MG63 (cell line): ENCODE data around the gene NLRP4. TPM values are rescaled to one million over a fixed set of nuclear protein-coding genes. Genes with fewer than 3 reads are reported as not detected.
A peak's percentile ranks its signal among the peaks of the same experiment; 100 is the strongest.

Source experiments
- DNase-seq: peaks from one replicate; pipeline ENCODE4 v3.0.0-alpha.2; 2020
- H3K27me3 ChIP-seq: fragments of 250-450 bp; sonication (Bioruptor Pico); 2 replicates; pipeline ENCODE4 v1.5.1; 2020; ENCODE audit warnings: mild to moderate bottlenecking, moderate library complexity
- H3K36me3 ChIP-seq: fragments of 250-450 bp; sonication (Bioruptor Pico); 2 replicates; pipeline ENCODE4 v1.5.1; 2020; ENCODE audit warnings: mild to moderate bottlenecking, moderate library complexity
- H3K4me3 ChIP-seq: fragments of 250-450 bp; sonication (Bioruptor Pico); 2 replicates; pipeline ENCODE4 v1.5.1; 2020; ENCODE audit warnings: mild to moderate bottlenecking, moderate library complexity
- H3K9me3 ChIP-seq: fragments of 250-450 bp; sonication (Bioruptor Pico); 2 replicates; pipeline ENCODE4 v1.5.1; 2020; ENCODE audit warnings: mild to moderate bottlenecking, moderate library complexity
- total RNA-seq: library from RNA; depleted of rRNA; stranded (reverse); fragments of >200 nt; shearing (Covaris generic); gene quantifications from 2 replicates; pipeline ENCODE4 v1.2.3, GENCODE V29; 2014; ENCODE audit warnings: low replicate concordance; rRNA removed

Gene NLRP4, protein sequence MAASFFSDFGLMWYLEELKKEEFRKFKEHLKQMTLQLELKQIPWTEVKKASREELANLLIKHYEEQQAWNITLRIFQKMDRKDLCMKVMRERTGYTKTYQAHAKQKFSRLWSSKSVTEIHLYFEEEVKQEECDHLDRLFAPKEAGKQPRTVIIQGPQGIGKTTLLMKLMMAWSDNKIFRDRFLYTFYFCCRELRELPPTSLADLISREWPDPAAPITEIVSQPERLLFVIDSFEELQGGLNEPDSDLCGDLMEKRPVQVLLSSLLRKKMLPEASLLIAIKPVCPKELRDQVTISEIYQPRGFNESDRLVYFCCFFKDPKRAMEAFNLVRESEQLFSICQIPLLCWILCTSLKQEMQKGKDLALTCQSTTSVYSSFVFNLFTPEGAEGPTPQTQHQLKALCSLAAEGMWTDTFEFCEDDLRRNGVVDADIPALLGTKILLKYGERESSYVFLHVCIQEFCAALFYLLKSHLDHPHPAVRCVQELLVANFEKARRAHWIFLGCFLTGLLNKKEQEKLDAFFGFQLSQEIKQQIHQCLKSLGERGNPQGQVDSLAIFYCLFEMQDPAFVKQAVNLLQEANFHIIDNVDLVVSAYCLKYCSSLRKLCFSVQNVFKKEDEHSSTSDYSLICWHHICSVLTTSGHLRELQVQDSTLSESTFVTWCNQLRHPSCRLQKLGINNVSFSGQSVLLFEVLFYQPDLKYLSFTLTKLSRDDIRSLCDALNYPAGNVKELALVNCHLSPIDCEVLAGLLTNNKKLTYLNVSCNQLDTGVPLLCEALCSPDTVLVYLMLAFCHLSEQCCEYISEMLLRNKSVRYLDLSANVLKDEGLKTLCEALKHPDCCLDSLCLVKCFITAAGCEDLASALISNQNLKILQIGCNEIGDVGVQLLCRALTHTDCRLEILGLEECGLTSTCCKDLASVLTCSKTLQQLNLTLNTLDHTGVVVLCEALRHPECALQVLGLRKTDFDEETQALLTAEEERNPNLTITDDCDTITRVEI
- not detected in 2 replicates for total RNA-seq

DNA sequence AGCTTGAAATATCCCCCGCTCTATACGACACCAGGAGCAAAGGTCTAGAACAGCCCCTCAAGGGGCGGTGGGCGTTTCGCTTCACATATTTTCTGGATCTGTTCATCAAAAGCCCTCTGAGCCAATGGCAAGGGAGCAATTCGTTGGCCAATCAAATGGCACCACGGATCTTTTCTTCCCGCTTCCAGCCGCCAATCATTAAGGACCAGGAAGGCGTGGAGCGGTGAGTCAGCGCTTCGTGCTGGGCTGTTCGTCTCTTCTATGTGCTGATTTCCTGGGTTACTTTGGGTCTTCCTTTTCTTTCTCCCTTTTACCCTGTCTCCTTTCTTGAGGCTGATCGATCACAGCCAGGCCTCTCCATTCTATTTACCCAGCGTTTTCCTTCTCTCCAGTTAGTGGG lies at the start of gene NLRP4:
Gene NLRP4 (plus strand): TSS at position 201 of the 400 bp plus-strand sequence. CDS start 15,541 bp downstream, outside the sequence.
- no peak for DNase-seq
- Histone ChIP-seq H3K27me3 (no peaks in the 10 kb centered on the region; the same call in 1 of the 2 replicates), H3K4me3 (no peak within 1 kb of the TSS), H3K9me3 (no peaks in the 10 kb centered on the region), H3K36me3 (no peaks in the 10 kb centered on the region)

- no peak overlapping the region for H3K4me3 ChIP-seq
- no peaks in the 10 kb centered on the region for H3K36me3 ChIP-seq
- H3K27me3 ChIP-seq: peaks cover 2% of the 10 kb centered on the region; the same call in 1 of the 2 replicates
- peaks cover 4% of the 10 kb centered on the region; the same call in 1 of the 2 replicates for H3K9me3 ChIP-seq
- no peak for DNase-seq
Observed at GRCh38 chr19:55795021-55795420, 41.3 kb upstream of the NLRP4 start.

DNA sequence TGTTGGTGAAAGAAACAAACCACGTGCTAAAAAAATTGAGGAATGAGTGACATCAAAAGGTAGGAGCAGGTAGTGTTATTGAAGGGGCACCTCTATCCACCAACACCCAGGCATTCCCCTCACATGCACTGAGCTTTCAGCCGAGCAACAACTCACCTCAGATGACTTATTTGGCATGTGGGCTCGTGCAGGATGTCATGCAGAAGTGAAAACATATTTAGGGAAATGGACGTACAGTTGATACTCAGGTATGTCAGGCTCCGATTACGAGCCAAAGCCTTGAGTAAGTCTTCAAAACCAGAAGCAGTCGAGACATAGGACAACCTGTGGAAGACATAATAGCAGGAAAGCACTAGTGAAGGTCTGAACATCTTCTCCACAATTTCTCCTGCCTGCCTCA lies 34.9 kb upstream of the NLRP4 start:
- Histone ChIP-seq H3K36me3 (no peaks in the 10 kb centered on the region), H3K9me3 (no peaks in the 10 kb centered on the region; the same call in 1 of the 2 replicates), H3K27me3 (peaks cover 2% of the 10 kb centered on the region; the same call in 1 of the 2 replicates), H3K4me3 (no peak overlapping the region)
- DNase-seq: no peak

- peaks cover 2% of the 10 kb centered on the region; the same call in 1 of the 2 replicates for H3K27me3 ChIP-seq
Observed at GRCh38 chr19:55802281-55802680, 34.1 kb upstream of the NLRP4 start.

GRCh38 chr19:55809381-55810058 lies 26.8 kb upstream of the NLRP4 start:
- Histone ChIP-seq H3K9me3 (no peaks in the 10 kb centered on the region; the same call in 1 of the 2 replicates), H3K27me3 (peaks cover 7% of the 10 kb centered on the region), H3K36me3 (no peaks in the 10 kb centered on the region), H3K4me3 (no peak overlapping the region)
- peak; percentile 72 for DNase-seq

More at GRCh38 chr19:55802281-55802680, 34.1 kb upstream of the NLRP4 start:
- Histone ChIP-seq H3K4me3 (no peak overlapping the region), H3K36me3 (no peaks in the 10 kb centered on the region), H3K9me3 (no peaks in the 10 kb centered on the region; the same call in 1 of the 2 replicates)
- DNase-seq: no peak

GRCh38 chr19:55811340-55811739 lies 25.0 kb upstream of the NLRP4 start:
- DNase-seq: no peak
- Histone ChIP-seq H3K36me3 (no peaks in the 10 kb centered on the region), H3K9me3 (no peaks in the 10 kb centered on the region; the same call in 1 of the 2 replicates), H3K27me3 (peaks cover 7% of the 10 kb centered on the region), H3K4me3 (no peak overlapping the region)

- no peak overlapping the region for H3K4me3 ChIP-seq
- no peaks in the 10 kb centered on the region for H3K36me3 ChIP-seq
- no peaks in the 10 kb centered on the region; the same call in 1 of the 2 replicates for H3K9me3 ChIP-seq
- H3K27me3 ChIP-seq: peaks cover 7% of the 10 kb centered on the region
- no peak for DNase-seq
Observed at GRCh38 chr19:55812449-55812848, 23.9 kb upstream of the NLRP4 start.

GRCh38 chr19:55813906-55814305 lies 22.4 kb upstream of the NLRP4 start:
- Histone ChIP-seq H3K36me3 (no peaks in the 10 kb centered on the region), H3K27me3 (peaks cover 7% of the 10 kb centered on the region), H3K9me3 (no peaks in the 10 kb centered on the region; the same call in 1 of the 2 replicates), H3K4me3 (no peak overlapping the region)
- no peak for DNase-seq

DNA sequence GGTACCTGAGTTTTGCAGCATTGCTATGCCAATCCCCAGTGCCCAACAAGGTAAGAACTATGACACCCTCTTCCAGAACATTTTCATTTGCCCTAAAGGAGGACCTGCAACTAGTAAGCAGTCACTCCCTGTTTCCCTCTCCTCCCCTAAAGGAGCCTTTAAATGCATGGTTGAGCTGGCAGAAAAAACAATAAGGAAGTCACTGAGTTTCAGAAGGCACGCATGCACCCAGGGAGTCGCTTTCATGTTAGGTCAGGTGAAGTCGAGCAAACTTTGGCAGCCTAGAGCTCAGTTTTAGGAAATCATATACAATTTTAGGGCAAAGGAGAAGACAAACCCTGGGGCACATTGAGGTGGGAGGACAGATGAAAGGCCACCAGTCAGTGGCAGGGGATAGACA lies 16.3 kb upstream of the NLRP4 start:
- Histone ChIP-seq H3K27me3 (no peaks in the 10 kb centered on the region), H3K9me3 (no peaks in the 10 kb centered on the region), H3K4me3 (no peak overlapping the region), H3K36me3 (no peaks in the 10 kb centered on the region)
- no peak for DNase-seq

- Histone ChIP-seq H3K9me3 (no peaks in the 10 kb centered on the region), H3K27me3 (no peaks in the 10 kb centered on the region), H3K36me3 (no peaks in the 10 kb centered on the region), H3K4me3 (no peak overlapping the region)
- no peak for DNase-seq
Observed at GRCh38 chr19:55830656-55831055, 5.7 kb upstream of the NLRP4 start.

GRCh38 chr19:55831846-55832245 lies 4.5 kb upstream of the NLRP4 start, which contains the start of gene NLRP11:
TSS of gene NLRP11 (minus strand) at chr19:55831999. CDS start at chr19:55818174, 13,825 bp downstream.
- no peaks in the 10 kb centered on the region for H3K9me3 ChIP-seq
- DNase-seq: no peak
- no peaks in the 10 kb centered on the region for H3K27me3 ChIP-seq
- H3K4me3 ChIP-seq: no peak within 1 kb of the TSS
- no peaks in the 10 kb centered on the region for H3K36me3 ChIP-seq

- no peaks in the 10 kb centered on the region for H3K9me3 ChIP-seq
- H3K27me3 ChIP-seq: no peaks in the 10 kb centered on the region
- H3K4me3 ChIP-seq: no peak overlapping the region
- H3K36me3 ChIP-seq: no peaks in the 10 kb centered on the region
- no peak for DNase-seq
Observed at GRCh38 chr19:55832676-55833075, 3.7 kb upstream of the NLRP4 start.

DNA sequence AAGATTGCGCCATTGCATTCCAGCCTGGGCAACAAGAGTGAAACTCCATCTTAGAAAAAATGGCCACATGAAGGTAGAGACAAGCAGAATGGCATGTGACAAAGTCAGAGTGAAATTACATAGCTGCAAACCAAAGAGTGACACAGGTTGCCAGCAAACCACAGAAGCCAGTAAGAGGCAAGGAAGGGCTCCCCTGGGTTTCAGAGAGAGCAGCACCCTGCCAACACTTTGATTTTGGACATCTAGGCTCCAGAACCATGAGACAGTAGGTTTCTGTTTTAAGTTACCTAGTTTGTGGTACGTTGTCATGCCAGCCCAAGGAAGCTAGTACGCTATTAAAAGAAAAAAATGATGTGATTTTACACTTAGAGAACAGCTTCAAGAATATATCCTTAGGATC lies 1.9 kb downstream of the NLRP4 start:
- Histone ChIP-seq H3K9me3 (no peaks in the 10 kb centered on the region), H3K36me3 (no peaks in the 10 kb centered on the region), H3K27me3 (peaks cover 2% of the 10 kb centered on the region), H3K4me3 (no peak overlapping the region)
- no peak for DNase-seq

DNA sequence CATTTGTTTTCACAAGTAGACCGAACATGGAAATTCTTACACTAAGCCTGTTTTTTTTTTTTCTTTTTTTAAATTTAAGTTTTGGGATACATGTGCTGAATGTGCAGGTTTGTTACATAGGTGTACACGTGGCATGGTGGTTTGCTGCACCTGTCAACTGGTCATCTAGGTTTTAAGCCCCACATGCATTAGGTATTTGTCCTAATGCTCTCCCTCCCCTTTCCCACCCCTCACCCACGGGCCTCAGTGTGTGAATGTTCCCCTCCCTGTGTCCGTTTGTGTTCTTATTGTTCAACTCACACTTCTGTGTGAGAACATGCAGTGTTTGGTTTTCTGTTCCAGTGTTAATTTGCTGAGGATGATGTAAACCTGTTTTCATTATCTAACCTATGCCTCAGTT lies 2.6 kb downstream of the NLRP4 start:
- Histone ChIP-seq H3K27me3 (peaks cover 2% of the 10 kb centered on the region), H3K4me3 (no peak overlapping the region), H3K9me3 (no peaks in the 10 kb centered on the region), H3K36me3 (no peaks in the 10 kb centered on the region)
- DNase-seq: no peak

GRCh38 chr19:55855160-55855559 lies 18.8 kb downstream of the NLRP4 start:
- H3K4me3 ChIP-seq: no peak overlapping the region
- H3K9me3 ChIP-seq: no peaks in the 10 kb centered on the region
- H3K27me3 ChIP-seq: no peaks in the 10 kb centered on the region
- H3K36me3 ChIP-seq: no peaks in the 10 kb centered on the region
- DNase-seq: no peak

GRCh38 chr19:55857149-55857548 lies 20.8 kb downstream of the NLRP4 start:
- no peaks in the 10 kb centered on the region for H3K36me3 ChIP-seq
- H3K9me3 ChIP-seq: no peaks in the 10 kb centered on the region
- DNase-seq: no peak
- no peak overlapping the region for H3K4me3 ChIP-seq
- H3K27me3 ChIP-seq: no peaks in the 10 kb centered on the region
